K562 (cell line): Measurements from ENCODE around the gene RALY. TPM values are rescaled to one million over a fixed set of nuclear protein-coding genes. Genes with fewer than 3 reads are reported as not detected.

ENCODE experiments used
- CBX2 ChIP-seq: fragments of 200-600 bp; sonication (generic); IDR thresholded peaks from one replicate; pipeline ENCODE4 v1.6.1; 2012; ENCODE audit warnings: mild to moderate bottlenecking, low read length, inconsistent platforms; ENCODE audit not compliant: insufficient read depth, poor library complexity, severe bottlenecking
- CLOCK ChIP-seq: fragments of 250-450 bp; sonication (Bioruptor Pico); IDR thresholded peaks from 2 replicates; pipeline ENCODE4 v1.4.0; 2020; ENCODE audit warnings: mild to moderate bottlenecking, moderate library complexity, borderline replicate concordance
- GTF2F1 ChIP-seq: IDR thresholded peaks from 2 replicates; pipeline ENCODE4 v1.6.1; 2011; ENCODE audit warnings: low read depth, low read length, improper control_type of control experiment
- KDM2B ChIP-seq: fragments of 250-450 bp; sonication (Bioruptor Pico); IDR thresholded peaks from 2 replicates; pipeline ENCODE4 v1.8.0; 2021; ENCODE audit warnings: mild to moderate bottlenecking, moderate library complexity
- KLF13 ChIP-seq: fragments of 450-650 bp; IDR thresholded peaks from 2 replicates; pipeline ENCODE4 v1.6.1; 2016; ENCODE audit warnings: missing genetic modification characterization, low read depth, mild to moderate bottlenecking, missing compliant biosample characterization, moderate library complexity, borderline replicate concordance
- MEIS2 ChIP-seq: fragments of 450-650 bp; IDR thresholded peaks from 2 replicates; pipeline ENCODE4 v1.6.1; 2014; ENCODE audit warnings: mild to moderate bottlenecking; ENCODE audit not compliant: partially characterized antibody
- SAFB2 ChIP-seq: fragments of 200-400 bp; formaldehyde crosslinking; IDR thresholded peaks from 2 replicates; pipeline ENCODE4 v1.6.1; 2018; ENCODE audit warnings: borderline replicate concordance, low read length, low read depth, moderate library complexity; ENCODE audit not compliant: severe bottlenecking
- SMAD4 ChIP-seq: fragments of 250-450 bp; sonication (Bioruptor Pico); conservative IDR thresholded peaks from 2 replicates; pipeline ENCODE4 v1.8.0; 2021; ENCODE audit warnings: inconsistent platforms, mild to moderate bottlenecking, moderate library complexity
- SMARCA4 ChIP-seq: fragments of 450-650 bp; IDR thresholded peaks from 2 replicates; pipeline ENCODE4 v1.6.1; 2016
- SMARCE1 ChIP-seq: fragments of 450-650 bp; IDR thresholded peaks from 2 replicates; pipeline ENCODE4 v1.7.1; 2016; ENCODE audit warnings: mild to moderate bottlenecking
- SP2 ChIP-seq: IDR thresholded peaks from 2 replicates; pipeline ENCODE4 v1.6.1; 2011; ENCODE audit warnings: mild to moderate bottlenecking, low read depth, low read length, moderate library complexity; ENCODE audit not compliant: poor library complexity, severe bottlenecking; ENCODE audit errors: extremely low read depth
- SREBF1 ChIP-seq: fragments of 150-350 bp; IDR thresholded peaks from 2 replicates; pipeline ENCODE4 v1.6.1; 2014; ENCODE audit warnings: antibody characterized with exemption, low read depth, low read length, borderline replicate concordance
- STAT5A ChIP-seq: IDR thresholded peaks from 2 replicates; pipeline ENCODE4 v1.6.1; 2012; ENCODE audit warnings: low read length, inconsistent platforms, borderline replicate concordance
- TAF1 ChIP-seq: IDR thresholded peaks from 2 replicates; pipeline ENCODE4 v1.6.1; 2011; ENCODE audit warnings: mild to moderate bottlenecking, low read length, moderate library complexity; ENCODE audit not compliant: insufficient read depth, control insufficient read depth, severe bottlenecking; ENCODE audit errors: extremely low read depth
- TAL1 ChIP-seq: fragments of 450-650 bp; IDR thresholded peaks from 2 replicates; pipeline ENCODE4 v1.6.1; 2016; ENCODE audit warnings: mild to moderate bottlenecking
- ZNF253 ChIP-seq: fragments of 250-450 bp; sonication (Bioruptor Pico); conservative IDR thresholded peaks from 2 replicates; pipeline ENCODE4 v1.6.1; 2021; ENCODE audit warnings: mild to moderate bottlenecking
- ZNF57 ChIP-seq: fragments of 450-650 bp; formaldehyde crosslinking; IDR thresholded peaks from 2 replicates; pipeline ENCODE4 v1.4.0; 2020; ENCODE audit warnings: mild to moderate bottlenecking, moderate library complexity
- ZNF780A ChIP-seq: fragments of 250-450 bp; sonication (Bioruptor Pico); IDR thresholded peaks from 2 replicates; pipeline ENCODE4 v1.5.0; 2021; ENCODE audit warnings: mild to moderate bottlenecking
- polyA plus RNA-seq, 8 experiments: library from polyadenylated mRNA; depleted of rRNA in 4 of 8; stranded (reverse) in 5 of 8; unstranded in 3 of 8; fragments of >200 nt; fragmentation: Nextera tagmentation in 2 of 8; fragmentation: Illumina TruSeq in 1 of 8; extraction: Ambion mirVana in 2 of 8; extraction: Trizol in 1 of 8; gene quantifications; 2 replicates each; pipeline versions ENCODE4 v1.2.1 to v1.2.3, GENCODE V29; 2011 to 2014; ENCODE audit warnings: inconsistent platforms in 1 of 8, missing spikeins in 1 of 8
- total RNA-seq, 7 experiments: library from RNA; depleted of rRNA in 6 of 7; stranded (reverse); fragments of >200 nt in 6 of 7; fragmentation: Illumina TruSeq in 2 of 7; extraction: Trizol in 2 of 7; gene quantifications; 2 replicates each; pipeline versions ENCODE4 v1.2.1 to v1.2.3, GENCODE V29; 2011 to 2021; ENCODE audit warnings: low replicate concordance in 1 of 7
- TF ChIP-seq, protein P1 (sequence below): sonication (generic); formaldehyde crosslinking; IDR thresholded peaks from 2 replicates; pipeline ENCODE4 v1.8.0; 2022; ENCODE audit warnings: mild to moderate bottlenecking, missing genetic modification reagents
- TF ChIP-seq, protein P2 (sequence below), 2 experiments: fragments of 450-650 bp in 1 of 2; sonication (generic) in 1 of 2; formaldehyde crosslinking; conservative IDR thresholded peaks; 2 replicates each; pipeline versions ENCODE4 v1.4.0 to v1.8.1; 2020 to 2022; ENCODE audit warnings: mild to moderate bottlenecking in 1 of 2, missing genetic modification reagents in 1 of 2

RALY gene
- total and polyA plus RNA-seq, 9 of the 15 experiments (the other 6 are each of a cell fraction or from before 2014, with no cell fraction given) = 0.80 to 207 (median 128) TPM

DNA sequence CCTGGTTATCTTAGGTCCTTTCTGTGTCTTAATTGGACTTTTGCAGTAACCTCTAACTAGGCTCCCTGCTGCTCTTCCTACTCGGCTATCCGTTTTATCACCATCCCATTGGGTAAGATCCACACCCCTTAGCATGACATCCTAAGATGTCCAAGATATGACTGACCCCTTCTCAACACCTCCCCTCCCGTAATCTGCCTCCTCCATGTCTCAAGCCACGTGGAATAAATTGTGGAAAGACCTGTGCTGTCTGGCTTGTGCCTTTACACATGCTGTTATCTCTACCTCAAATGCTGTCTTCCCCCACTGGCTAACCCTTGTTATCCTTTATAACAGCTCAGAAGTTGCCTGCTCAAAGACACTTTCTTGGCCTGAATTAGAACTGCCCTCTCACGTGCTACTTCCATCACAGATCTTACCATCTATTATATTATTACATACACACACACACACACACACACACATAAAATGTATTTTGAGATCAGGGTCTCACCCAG, 91.9 kb downstream of the RALY start (continued):
- no peak for TF ChIP-seq ZNF57
- no peak for TF ChIP-seq ZNF780A
- no peak for TF ChIP-seq MEIS2
- TF ChIP-seq SP2 = no peak
- no peak for TF ChIP-seq SREBF1
- TF ChIP-seq TAF1 = no peak
- no peak for TF ChIP-seq KLF13
- peak; percentile 88 for TF ChIP-seq SMARCA4
- TF ChIP-seq SMARCE1 = peak; percentile 84
- TF ChIP-seq, protein P1, sequence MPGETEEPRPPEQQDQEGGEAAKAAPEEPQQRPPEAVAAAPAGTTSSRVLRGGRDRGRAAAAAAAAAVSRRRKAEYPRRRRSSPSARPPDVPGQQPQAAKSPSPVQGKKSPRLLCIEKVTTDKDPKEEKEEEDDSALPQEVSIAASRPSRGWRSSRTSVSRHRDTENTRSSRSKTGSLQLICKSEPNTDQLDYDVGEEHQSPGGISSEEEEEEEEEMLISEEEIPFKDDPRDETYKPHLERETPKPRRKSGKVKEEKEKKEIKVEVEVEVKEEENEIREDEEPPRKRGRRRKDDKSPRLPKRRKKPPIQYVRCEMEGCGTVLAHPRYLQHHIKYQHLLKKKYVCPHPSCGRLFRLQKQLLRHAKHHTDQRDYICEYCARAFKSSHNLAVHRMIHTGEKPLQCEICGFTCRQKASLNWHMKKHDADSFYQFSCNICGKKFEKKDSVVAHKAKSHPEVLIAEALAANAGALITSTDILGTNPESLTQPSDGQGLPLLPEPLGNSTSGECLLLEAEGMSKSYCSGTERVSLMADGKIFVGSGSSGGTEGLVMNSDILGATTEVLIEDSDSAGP = no peak
- peak; percentile 92 for TF ChIP-seq TAL1
- no peak for TF ChIP-seq ZNF253 (CRISPR knock-in tag)
- TF ChIP-seq CLOCK = peak; percentile 57; the same call in 1 of the 2 replicates
- TF ChIP-seq GTF2F1 = no peak
- TF ChIP-seq CBX2 = no peak
- TF ChIP-seq KDM2B = no peak
- TF ChIP-seq SAFB2 = no peak
- peak; percentile 77 for TF ChIP-seq STAT5A
- TF ChIP-seq SMAD4 (CRISPR knock-in tag) = peak; percentile 87
- TF ChIP-seq, protein P2, sequence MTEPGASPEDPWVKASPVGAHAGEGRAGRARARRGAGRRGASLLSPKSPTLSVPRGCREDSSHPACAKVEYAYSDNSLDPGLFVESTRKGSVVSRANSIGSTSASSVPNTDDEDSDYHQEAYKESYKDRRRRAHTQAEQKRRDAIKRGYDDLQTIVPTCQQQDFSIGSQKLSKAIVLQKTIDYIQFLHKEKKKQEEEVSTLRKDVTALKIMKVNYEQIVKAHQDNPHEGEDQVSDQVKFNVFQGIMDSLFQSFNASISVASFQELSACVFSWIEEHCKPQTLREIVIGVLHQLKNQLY (CRISPR knock-in tag; conservative IDR thresholded peaks at IDR 0.05) = no peak
